Left renal cortex interstitium (tissue), 4 donors: Measurements from ENCODE around the gene LYST. TPM values are rescaled to one million over a fixed set of nuclear protein-coding genes. Genes with fewer than 3 reads are reported as not detected.
"Not testable (repeated sequence)": the region's sequence is repeated elsewhere in the genome, so short reads cannot be mapped to it uniquely, and the experiment has no call there.

Experiments
- DNase-seq, 4 donors: peaks; one replicate each; pipeline ENCODE4 v3.0.0-alpha.2; 2013; ENCODE audit warnings: low read depth in 4 of 4, low spot score in 2 of 4, missing footprints in 1 of 4
- polyA plus RNA-seq, 4 donors: library from polyadenylated mRNA; unstranded; fragments of 120-200 nt; gene quantifications; one replicate each; pipeline ENCODE4 v1.2.1, GENCODE V29; 2013; ENCODE audit not compliant: insufficient read length in 4 of 4

LYST gene
- polyA plus RNA-seq, 4 donors = 9.9 to 12.7 (median 11.7) TPM

DNA sequence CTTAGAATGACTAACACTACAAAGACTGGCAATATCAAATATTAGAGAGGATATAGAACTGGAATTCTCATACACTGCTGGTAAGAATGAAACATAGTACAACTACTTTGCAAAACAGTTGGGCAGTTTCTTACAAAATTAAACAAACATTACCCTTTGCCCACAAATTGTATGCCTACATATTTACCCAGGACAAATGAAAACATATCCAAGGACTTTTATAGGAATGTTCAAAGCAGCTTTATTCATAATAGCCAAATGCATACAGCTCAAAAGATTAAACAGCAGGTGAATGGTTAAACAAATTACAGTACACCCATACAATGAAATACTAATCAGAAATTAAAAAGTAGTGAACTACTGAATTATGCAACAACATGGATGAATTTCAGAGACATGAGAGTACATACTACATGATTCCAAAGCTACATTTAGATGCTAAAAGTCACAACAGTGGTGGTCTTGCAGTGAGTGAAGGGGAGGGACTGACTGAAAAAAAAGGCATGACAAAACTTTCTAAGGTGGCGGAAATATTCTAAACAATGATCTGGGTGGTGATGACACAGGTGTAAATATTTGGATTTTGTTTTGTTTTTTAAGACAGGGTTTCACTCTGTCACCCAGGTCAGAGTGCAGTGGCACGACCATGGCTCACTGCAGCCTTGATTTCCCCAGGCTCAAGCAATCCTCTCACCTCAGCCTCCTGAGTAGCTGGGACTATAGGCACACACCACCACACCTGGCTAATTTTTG lies 40.4 kb downstream of the LYST start:
- no peak for DNase-seq

DNA sequence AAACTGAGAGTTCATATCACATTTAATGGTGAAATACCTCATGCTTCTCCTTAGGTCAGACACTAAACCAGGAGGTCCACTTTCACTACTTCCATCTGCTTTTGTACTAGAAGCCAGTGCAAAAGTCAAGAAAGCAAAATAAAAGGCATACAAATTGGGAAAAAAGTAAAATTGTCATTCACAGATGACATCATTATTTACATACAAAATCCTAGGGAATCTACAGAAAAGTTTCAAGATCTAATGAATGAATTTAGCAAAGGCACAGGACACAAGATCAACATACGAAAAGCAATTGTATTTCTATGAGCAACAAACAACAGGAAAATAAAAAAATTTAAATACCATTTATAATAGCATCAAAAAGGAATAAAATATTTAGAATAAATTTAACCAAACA lies 41.5 kb downstream of the LYST start:
- DNase-seq = no peak

DNA sequence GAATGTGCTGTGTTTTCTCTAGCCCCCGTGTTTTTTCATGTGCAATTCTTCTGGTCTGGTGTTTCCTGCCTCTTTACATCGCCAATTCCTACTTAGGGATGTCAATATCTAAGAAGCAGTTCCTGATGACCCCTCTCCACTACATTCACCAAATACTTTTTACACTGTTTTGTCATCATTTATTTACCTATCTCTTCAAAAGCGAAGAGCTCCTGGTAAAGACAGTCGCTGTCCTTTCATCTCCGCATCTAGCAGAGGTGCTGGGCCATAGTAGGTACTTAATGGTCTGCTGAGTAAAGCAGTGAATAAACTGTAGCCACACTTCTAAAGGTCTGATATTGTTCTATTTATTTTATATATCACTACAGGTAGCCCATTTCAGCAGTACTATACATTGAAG lies 43.0 kb downstream of the LYST start:
- no peak for DNase-seq

DNA sequence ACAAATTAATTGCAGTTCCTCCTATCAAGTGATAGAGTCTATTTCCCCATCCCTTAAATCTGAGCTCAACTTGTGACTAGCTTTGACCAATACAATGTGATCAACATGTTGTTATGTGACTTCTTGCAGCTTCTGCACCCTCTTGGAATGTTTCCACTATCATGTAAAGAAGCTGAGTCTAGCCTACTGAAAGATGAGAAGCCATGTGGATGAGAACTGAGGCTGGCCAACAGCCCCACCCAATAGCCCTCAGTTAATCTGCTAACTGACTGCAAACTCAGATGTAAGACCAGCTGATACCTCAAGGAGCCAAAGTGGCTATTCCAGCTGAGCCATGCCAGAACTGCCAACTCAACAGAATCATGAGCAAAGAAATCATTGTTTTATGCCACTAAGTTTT lies 44.0 kb downstream of the LYST start:
- DNase-seq = no peak

DNA sequence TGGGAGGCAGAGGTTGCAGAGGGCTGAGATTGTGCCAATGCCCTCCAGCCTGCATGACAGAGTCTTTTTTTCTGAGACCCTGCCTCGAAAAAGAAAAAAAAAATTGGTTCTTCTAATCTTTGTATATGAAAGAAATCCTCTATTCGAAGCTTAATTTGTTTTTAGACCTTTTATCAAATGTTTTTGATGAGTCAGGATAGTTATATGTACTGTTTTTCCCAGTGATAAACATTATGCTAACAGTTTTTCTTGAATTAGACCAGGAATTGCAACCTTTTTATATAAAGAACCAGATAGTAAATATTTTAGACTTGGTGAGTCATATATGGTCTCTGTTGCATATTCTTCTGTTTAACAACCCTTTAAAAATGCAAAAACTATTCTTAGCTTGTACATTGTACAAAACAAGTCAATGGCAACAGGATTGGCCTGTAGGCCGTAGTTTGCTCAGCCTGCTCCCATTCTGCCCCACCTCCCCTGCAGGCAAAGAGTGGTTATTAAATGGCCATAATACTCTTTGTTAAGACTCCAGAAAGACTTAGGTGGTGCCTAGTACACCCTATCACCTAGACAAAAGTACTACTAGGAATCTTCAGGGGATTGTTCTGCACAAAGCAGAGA lies 45.2 kb downstream of the LYST start:
- DNase-seq = no peak

DNA sequence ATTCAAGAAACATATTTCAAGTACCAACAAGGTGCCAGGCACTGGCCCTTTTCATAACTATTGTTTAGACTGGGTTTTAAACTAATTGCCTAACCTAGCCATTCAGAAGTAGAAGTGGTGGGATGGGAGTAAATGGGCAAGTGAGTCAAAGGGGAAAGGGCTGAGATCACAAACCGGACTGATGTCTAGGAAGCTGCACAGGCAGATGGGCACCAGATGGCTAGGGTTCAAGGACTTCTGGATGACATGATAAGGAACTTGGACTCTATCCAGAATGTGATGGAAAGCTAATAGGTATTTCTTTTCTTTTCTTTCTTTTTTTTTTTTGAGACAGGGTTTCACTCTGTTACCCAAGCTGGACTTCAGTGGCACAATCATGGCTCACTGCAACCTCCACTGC lies 46.6 kb downstream of the LYST start:
- no peak for DNase-seq

DNA sequence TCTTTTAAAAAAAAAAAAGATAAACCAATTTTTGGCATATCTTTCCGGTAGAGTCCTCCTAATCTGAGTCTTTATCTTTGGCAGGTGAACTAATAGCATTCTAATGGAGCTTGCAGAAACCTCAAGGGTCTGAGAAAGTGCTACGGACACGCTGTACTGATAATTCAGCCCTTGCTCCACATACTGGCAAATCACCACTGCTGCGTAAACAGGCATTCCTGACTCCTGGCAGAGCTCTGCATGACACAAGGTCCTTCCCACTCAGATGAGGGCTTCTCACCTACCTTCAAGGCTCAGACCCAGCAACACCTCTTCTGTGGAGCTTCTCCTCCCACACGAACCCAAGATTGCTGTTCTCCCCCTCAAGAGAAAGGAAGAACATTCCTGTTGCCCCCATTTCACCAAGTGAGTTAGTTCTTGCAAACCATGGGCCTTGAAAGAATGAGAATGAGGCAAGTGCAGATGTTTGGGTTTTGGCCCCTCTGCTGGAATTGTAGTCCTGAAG lies 48.0 kb downstream of the LYST start:
- no peak for DNase-seq

DNA sequence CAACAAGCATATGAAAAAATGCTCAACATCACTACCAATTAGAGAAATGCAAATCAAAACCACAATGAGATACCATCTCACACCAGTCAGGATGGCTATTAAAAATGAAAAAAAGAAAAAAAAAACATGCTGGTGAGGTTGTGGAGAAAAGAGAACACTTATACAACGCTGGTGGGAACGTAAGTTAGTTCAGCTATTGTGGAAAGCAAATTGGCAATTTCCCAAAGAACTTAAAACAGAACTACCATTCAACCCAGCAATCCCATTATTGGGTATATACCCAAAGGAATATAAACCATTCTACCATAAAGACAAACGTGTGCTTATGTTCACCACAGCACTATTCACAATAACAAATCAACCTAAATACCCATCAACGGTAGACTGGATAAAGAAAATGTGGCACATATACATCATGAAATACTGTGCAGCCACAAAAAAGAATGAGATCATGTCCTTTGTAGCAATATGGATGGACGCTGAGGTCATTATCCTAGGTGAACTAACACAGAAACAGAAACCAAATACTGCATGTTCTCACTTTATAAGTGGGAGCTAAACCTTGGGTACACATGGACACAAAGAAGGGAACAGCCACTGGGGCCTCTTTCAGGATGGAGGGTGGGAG lies 49.5 kb downstream of the LYST start:
- no peak for DNase-seq

DNA sequence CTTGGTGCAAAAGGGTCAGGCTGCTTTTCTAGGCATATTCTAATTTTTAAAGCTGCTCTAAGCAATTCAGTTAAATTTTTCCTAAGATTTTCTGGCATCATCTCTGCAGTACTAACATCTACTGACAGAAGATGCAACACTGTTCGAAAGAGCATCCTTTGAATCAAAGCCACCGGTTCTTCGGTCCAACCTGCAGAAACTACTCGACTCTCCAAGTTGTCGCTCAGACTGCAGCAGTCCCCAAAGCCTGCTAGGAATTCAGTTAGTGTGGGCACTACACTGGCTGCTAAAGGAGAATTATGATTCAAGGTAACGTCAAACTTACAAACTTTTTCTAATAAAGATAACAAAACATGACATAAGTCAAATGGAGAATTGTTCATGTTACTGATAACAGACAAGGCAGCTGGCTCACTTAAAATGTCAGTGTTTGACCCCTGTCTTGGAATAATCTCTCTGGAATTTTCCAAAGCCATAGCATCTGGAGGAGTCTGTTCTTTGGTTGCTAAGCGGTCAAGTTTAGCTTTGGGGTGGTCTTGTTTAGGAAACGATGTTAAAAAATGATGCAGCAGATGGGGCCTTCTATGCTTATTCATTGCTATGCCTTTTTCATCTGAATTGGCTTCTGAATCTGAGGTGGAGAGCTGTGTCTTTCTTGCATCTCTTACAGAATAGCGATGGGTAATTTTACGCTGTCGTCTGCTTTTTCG lies 56.9 kb downstream of the LYST start:
- peak in 1 of 4 donors; percentile 41 for DNase-seq

DNA sequence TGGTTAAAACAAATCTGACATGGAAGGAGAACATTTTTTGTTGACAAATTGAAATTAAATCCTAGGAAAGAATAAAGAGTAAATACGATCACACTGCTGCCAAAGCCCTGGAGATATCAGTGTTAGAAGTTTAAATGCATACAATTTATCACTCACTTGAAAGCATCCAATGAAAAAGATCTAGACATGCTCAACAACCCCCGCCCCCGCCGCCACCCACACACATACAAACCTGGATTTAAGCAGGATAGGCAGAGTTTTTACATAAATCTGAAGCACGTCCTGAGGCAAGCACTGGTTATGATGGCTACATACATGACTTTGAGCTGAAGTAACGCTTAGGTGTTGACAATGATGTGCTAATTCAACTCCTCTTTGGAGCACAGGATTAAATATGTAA lies 58.5 kb downstream of the LYST start:
- no peak for DNase-seq

DNA sequence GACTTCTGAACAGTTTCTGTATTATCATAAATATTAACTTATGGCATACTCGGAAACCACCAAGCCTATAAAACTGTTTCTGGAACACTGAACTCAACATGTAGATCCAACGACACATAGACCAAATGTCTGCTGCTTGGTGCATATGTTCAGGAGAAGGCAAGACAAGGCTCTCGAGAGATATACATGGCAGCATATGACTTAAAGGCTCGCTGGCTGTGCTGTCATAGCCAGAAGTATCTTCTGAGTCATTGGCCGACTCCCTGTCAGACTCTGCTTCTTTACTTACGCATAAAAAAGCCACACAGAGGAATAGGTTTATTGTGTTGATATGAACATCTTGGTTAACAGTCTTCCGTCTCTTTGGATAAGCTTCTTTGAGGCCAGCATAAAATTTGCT lies 60.6 kb downstream of the LYST start:
- DNase-seq = no peak

DNA sequence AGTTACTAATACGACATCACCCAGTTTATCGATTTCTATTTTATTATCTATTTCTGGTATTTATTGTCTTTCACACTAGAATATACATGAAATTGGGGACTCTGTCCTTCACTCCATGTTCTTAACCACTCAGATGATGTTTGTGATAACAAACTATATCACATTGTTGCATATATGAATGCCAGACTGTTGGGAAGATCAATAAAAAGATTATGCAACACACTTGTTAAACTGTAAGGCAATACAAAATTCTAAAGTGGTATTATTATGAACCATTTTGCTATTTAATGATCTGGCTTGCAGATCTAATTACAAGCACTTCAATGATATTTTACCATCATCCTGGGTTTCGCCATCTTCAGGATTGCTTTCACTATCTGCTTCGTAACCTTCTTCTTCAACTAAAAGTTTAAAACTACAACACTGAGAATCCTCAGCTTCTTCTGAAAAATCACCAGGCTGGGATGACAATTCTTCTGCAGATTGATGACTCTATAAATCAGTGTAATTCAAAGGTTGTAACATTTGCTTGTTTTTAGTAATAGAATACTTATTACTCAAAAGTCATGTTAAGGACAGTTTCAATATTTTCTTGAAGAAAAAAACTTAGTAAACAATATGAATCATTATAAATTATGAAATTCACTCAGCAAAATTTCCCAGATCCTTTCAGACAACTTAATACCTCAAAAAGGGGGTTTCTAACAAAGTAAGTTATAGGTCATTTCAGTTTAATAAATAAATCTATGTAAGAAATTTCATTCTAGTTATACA lies 63.9 kb downstream of the LYST start:
- DNase-seq = no peak

DNA sequence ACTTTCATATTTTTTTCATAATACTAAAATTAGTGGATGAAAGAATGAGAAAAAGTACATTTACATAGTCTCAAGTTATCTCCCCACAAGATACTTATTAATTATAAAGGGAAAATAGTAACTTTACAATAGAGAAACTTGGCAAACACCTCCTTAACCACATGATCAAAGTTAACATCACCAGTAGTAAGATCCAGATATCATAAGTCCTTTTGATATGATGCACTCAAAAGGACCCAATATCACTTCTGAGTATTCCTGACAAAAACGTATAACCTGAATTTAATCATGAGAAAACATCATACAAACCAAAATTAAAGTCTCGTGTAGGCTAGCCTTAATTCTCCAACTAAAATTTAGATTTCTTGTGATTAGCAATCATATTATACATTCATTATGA lies 67.4 kb downstream of the LYST start:
- DNase-seq = no peak

DNA sequence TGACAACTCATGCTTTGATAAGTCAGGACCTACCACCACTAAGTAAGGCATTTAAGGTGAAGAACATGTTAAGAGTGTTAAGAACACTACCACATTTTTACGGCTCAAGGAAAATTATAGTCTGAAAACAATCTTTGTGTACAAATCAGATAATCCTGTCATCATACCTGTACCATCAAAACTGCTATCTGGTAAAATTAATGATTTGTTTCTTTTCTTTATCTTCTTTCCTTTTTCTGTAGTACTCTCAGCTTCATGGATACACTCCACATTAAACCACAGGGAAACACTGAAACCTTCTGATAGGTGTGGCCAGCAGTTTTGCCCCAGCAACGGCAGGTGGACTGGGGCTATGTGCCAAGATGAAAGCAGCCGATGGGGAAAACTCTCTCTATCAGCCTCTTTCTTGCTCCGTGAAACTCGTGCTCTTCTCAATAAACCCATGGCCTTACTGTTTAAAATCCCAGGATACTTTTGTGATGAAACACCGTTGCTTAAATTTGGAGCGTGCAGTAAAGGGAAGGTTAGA lies 75.1 kb downstream of the LYST start:
- no peak for DNase-seq

DNA sequence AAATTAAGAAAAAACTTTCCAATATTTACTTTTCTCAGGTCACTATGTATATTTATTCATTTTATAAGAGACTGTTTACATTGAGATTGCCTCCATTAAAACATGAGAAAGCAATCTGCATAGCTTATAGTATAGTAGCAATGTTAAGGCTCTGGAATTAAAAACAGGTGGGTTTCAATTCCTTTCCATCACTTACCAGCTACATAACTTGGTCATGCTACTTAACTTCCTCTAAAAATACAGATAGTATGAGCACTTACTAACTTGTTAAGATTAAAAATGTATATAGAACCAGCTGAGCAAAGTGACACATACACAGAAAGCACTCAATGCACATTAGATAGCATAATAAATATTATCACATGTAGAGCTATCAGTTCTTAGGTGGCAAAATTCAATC lies 76.6 kb downstream of the LYST start:
- no peak for DNase-seq

DNA sequence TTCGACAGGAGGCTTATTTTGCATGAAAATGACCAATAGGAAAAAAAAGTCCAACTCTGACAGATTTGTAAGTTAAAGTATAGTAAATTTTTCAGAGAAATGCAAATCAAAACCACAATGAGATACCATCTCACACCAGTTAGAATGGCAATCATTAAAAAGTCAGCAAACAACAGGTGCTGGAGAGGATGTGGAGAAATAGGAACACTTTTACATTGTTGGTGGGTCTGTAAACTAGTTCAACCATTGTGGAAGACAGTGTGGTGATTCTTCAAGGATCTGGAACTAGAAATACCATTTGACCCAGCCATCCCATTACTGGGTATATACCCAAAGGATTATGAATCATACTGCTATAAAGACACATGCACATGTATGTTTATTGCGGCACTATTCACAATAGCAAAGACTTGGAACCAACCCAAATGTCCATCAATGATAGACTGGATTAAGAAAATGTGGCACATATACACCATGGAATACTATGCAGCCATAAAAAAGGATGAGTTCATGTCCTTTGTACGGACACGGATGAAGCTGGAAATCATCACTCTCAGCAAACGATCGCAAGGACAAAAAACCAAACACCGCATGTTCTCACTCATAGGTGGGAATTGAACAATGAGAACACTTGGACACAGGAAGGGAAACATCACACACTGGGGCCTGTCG lies 80.3 kb downstream of the LYST start:
- DNase-seq = not testable (repeated sequence)

DNA sequence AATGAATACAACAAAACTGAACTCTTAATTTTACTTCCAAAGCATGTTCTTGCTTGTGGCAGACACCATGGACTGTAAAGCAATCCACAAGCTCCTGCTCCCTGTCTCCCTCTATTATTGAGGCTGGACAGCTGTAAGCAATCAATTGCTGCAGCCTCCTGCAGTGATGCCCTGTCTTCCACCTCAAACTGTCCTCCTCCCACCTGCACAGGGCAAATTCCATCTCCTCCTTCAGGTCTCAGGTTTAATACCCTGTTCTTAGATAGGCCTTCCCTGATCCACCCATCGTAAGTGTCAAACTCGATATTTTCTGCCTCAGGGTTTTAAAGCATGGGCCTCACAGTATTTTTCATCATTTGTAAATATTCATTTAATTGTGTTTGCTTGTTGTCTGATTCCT lies 81.8 kb downstream of the LYST start:
- peak in 1 of 4 donors; percentile 29 for DNase-seq

DNA sequence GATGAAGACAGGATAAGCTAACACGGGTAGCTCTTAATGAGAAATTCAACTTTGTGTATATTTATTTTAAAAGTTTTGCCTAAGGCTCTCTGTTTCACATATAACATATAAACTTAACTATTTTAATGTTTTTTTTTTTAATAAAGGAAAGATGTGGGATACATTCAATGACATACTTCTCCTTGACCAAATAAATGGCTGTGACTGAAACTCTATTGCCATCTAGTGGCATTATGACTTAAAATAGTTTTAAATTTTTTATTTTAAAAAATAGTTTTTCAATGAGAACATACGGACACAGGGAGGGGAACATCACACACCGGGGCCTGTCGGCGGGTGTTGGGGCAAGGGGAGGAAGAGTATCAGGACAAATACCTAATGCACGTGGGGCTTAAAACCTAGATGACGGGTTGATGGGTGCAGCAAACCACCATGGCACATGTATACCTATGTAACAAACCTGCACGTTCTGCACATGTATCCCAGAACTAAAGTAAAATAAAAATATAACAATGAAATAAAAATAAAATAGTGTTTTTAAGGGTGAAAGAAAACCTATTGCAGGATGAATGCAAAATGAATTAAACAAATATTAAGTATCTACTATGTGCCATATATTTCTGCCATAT lies 83.4 kb downstream of the LYST start:
- peak in 1 of 4 donors; percentile 29 for DNase-seq

DNA sequence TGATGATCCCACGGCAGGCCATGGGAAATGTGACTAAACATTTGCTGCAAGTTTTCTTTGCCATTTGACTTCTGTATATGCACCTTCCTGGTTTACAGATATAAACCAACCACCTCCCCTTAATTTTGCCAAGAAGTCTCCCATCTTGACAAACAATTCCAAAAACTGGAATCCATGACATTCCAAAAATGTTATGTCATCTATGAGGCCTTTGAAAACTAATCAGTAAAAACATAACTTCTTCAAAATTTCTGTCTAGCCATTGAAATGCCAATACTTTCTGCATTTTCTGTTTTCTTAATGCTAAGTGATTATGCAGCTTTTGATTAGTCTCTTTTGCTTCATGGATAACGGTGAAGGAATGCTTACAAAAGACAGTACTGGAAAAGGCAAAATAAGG lies 84.1 kb downstream of the LYST start:
- no peak for DNase-seq
